H9 (cell line): ENCODE results near the gene HCAR1. TPM values are rescaled to one million over a fixed set of nuclear protein-coding genes. Genes with fewer than 3 reads are reported as not detected.
A peak's percentile ranks its signal among the peaks of the same experiment; 100 is the strongest.
"Not testable (repeated sequence)": the region's sequence is repeated elsewhere in the genome, so short reads cannot be mapped to it uniquely, and the experiment has no call there.

Experiments
- DNase-seq: peaks from one replicate; pipeline ENCODE4 v3.0.0-alpha.2; 2017
- H2AFZ ChIP-seq: one replicate; pipeline ENCODE4 v1.6.1; 2013; ENCODE audit warnings: mild to moderate bottlenecking, low read length, control low read depth, moderate library complexity
- H2AK5ac ChIP-seq: 2 replicates; pipeline ENCODE4 v1.6.1; 2013; ENCODE audit warnings: low read length, control low read depth, mixed read lengths; ENCODE audit not compliant: insufficient read length
- H2BK120ac ChIP-seq: one replicate; pipeline ENCODE4 v1.6.1; 2013; ENCODE audit warnings: low read depth, mild to moderate bottlenecking, low read length, control low read depth, inconsistent platforms; ENCODE audit not compliant: poor library complexity, severe bottlenecking
- H2BK12ac ChIP-seq: 2 replicates; pipeline ENCODE4 v1.6.1; 2013; ENCODE audit warnings: low read length, control low read depth, mixed read lengths, low read depth; ENCODE audit not compliant: insufficient read length
- H2BK15ac ChIP-seq: 2 replicates; pipeline ENCODE4 v1.6.1; 2013; ENCODE audit warnings: low read depth, low read length, control low read depth
- H2BK20ac ChIP-seq: one replicate; pipeline ENCODE4 v1.6.1; 2013; ENCODE audit warnings: low read depth, mild to moderate bottlenecking, low read length, control low read depth, inconsistent platforms; ENCODE audit not compliant: poor library complexity, severe bottlenecking
- H2BK5ac ChIP-seq: 2 replicates; pipeline ENCODE4 v1.6.1; 2013; ENCODE audit warnings: low read length, control low read depth, mixed read lengths; ENCODE audit not compliant: insufficient read length
- H3K14ac ChIP-seq: 2 replicates; pipeline ENCODE4 v1.6.1; 2013; ENCODE audit warnings: low read length, control low read depth; ENCODE audit not compliant: insufficient read depth
- H3K18ac ChIP-seq: 2 replicates; pipeline ENCODE4 v1.6.1; 2013; ENCODE audit warnings: low read depth, mild to moderate bottlenecking, mixed read lengths, low read length, control low read depth; ENCODE audit not compliant: insufficient read length
- H3K23ac ChIP-seq: 2 replicates; pipeline ENCODE4 v1.6.1; 2013; ENCODE audit warnings: low read length, control low read depth, mixed read lengths, low read depth; ENCODE audit not compliant: insufficient read length
- H3K23me2 ChIP-seq: 2 replicates; pipeline ENCODE4 v1.6.1; 2013; ENCODE audit warnings: low read depth, mild to moderate bottlenecking, mixed read lengths, low read length, control low read depth; ENCODE audit not compliant: insufficient read length, poor library complexity, severe bottlenecking
- H3K27ac ChIP-seq: 2 replicates; pipeline ENCODE4 v1.5.1; 2013; ENCODE audit warnings: low read length, control low read depth, mixed read lengths, low read depth; ENCODE audit not compliant: insufficient read length
- H3K27me3 ChIP-seq: 2 replicates; pipeline ENCODE4 v1.6.1; 2013; ENCODE audit warnings: low read length, control low read depth, inconsistent platforms; ENCODE audit not compliant: insufficient read depth
- H3K4ac ChIP-seq: 2 replicates; pipeline ENCODE4 v1.6.1; 2013; ENCODE audit warnings: low read depth, mild to moderate bottlenecking, control low read depth, inconsistent platforms, low read length, moderate library complexity
- H3K4me1 ChIP-seq: 2 replicates; pipeline ENCODE4 v1.6.1; 2013; ENCODE audit warnings: low read length, control low read depth, inconsistent platforms; ENCODE audit not compliant: insufficient read depth
- H3K4me2 ChIP-seq: 2 replicates; pipeline ENCODE4 v1.6.1; 2013; ENCODE audit warnings: low read length, control low read depth, mixed read lengths; ENCODE audit not compliant: insufficient read length, insufficient read depth
- H3K56ac ChIP-seq: 2 replicates; pipeline ENCODE4 v1.6.1; 2013; ENCODE audit warnings: low read depth, mild to moderate bottlenecking, mixed read lengths, low read length, control low read depth; ENCODE audit not compliant: insufficient read length
- H3K79me1 ChIP-seq: 2 replicates; pipeline ENCODE4 v1.6.1; 2013; ENCODE audit warnings: low read depth, mild to moderate bottlenecking, moderate library complexity, low read length, control low read depth, inconsistent platforms; ENCODE audit not compliant: insufficient read depth, poor library complexity, severe bottlenecking
- H3K79me2 ChIP-seq: 2 replicates; pipeline ENCODE4 v1.6.1; 2013; ENCODE audit warnings: low read length, control low read depth, inconsistent platforms; ENCODE audit not compliant: insufficient read depth
- H3K9ac ChIP-seq: 2 replicates; pipeline ENCODE4 v1.6.1; 2013; ENCODE audit warnings: low read length, control low read depth, mixed read lengths; ENCODE audit not compliant: insufficient read length; ENCODE audit errors: extremely low read depth
- H3K9me3 ChIP-seq: one replicate; pipeline ENCODE4 v1.6.1; 2013; ENCODE audit warnings: low read depth, low read length, inconsistent platforms; ENCODE audit not compliant: control insufficient read depth
- H3T11ph ChIP-seq: one replicate; pipeline ENCODE4 v1.6.1; 2013; ENCODE audit warnings: mild to moderate bottlenecking, low read length, control low read depth, inconsistent platforms
- H4K20me1 ChIP-seq: one replicate; pipeline ENCODE4 v1.6.1; 2013; ENCODE audit not compliant: control insufficient read depth, insufficient read length, insufficient read depth
- H4K5ac ChIP-seq: 2 replicates; pipeline ENCODE4 v1.6.1; 2013; ENCODE audit warnings: low read depth, mild to moderate bottlenecking, mixed read lengths, low read length, control low read depth; ENCODE audit not compliant: insufficient read length
- H4K8ac ChIP-seq: replicated peaks from 2 replicates; pipeline ENCODE4 v1.6.1; 2013; ENCODE audit warnings: low read length, control low read depth, mixed read lengths, low read depth; ENCODE audit not compliant: insufficient read length
- H4K91ac ChIP-seq: 2 replicates; pipeline ENCODE4 v1.6.1; 2013; ENCODE audit warnings: low read depth, mild to moderate bottlenecking, moderate library complexity, mixed read lengths, low read length, control low read depth; ENCODE audit not compliant: insufficient read length
- H3K27ac Mint-ChIP-seq, 3 experiments: 2 replicates in 2 of 3; 3 replicates in 1 of 3; pipeline ENCODE4 v1.8.0; 2020 to 2021; ENCODE audit warnings: mixed read lengths in 3 of 3, mild to moderate bottlenecking in 1 of 3, moderate library complexity in 1 of 3
- H3K27me3 Mint-ChIP-seq: 2 replicates; pipeline ENCODE4 v1.8.0; 2021; ENCODE audit warnings: low read depth, mild to moderate bottlenecking, moderate library complexity, mixed read lengths
- H3K36me3 Mint-ChIP-seq, 3 experiments: 2 replicates in 2 of 3; 3 replicates in 1 of 3; pipeline ENCODE4 v1.8.0; 2020 to 2021; ENCODE audit warnings: low read depth in 3 of 3, mixed read lengths in 3 of 3; ENCODE audit not compliant: insufficient read depth in 1 of 3
- H3K4me1 Mint-ChIP-seq, 2 experiments: 2 replicates each; pipeline ENCODE4 v1.8.0; 2020; ENCODE audit warnings: mixed read lengths in 2 of 2
- H3K4me3 Mint-ChIP-seq, 2 experiments: 2 replicates in 1 of 2; 3 replicates in 1 of 2; pipeline ENCODE4 v1.8.0; 2020 to 2021; ENCODE audit warnings: mild to moderate bottlenecking in 2 of 2, mixed read lengths in 2 of 2, moderate library complexity in 1 of 2
- H3K9me3 Mint-ChIP-seq, 2 experiments: 2 replicates in 1 of 2; 3 replicates in 1 of 2; pipeline ENCODE4 v1.8.0; 2020; ENCODE audit warnings: mild to moderate bottlenecking in 2 of 2, mixed read lengths in 2 of 2, moderate library complexity in 1 of 2
- CTCF ChIP-seq: fragments of 200-600 bp; sonication (generic); conservative IDR thresholded peaks from 3 replicates; pipeline ENCODE4 v1.8.0; 2021; ENCODE audit warnings: antibody characterized with exemption, mild to moderate bottlenecking
- WGBS: extraction: QIAGEN DNeasy Blood & Tissue Kit; methylation state at CpG from one replicate; pipeline ENCODE4 v1.1.7; 2013; ENCODE audit warnings: missing lambda C conversion rate, low lambda C conversion rate, mixed read lengths; ENCODE audit not compliant: insufficient read length; ENCODE audit errors: extremely low coverage; 5-methylcytosine and 5-hydroxymethylcytosine counted together
- total RNA-seq: library from RNA; stranded (reverse); gene quantifications from 2 replicates; pipeline ENCODE4 v1.2.1, GENCODE V29; 2021

HCAR1 gene
- total RNA-seq, 1 experiment from 2014 or later: 0.07 TPM

GRCh38 chr12:122681814-122682213 is 48.8 kb downstream of the HCAR1 start:
- H3K27me3 Mint-ChIP-seq: no peaks in the 10 kb centered on the region; the same call in 1 of the 2 replicates
- H4K8ac ChIP-seq: no peak overlapping the region
- H3K27me3 ChIP-seq: no peaks in the 10 kb centered on the region
- H3K23me2 ChIP-seq: no peaks in the 10 kb centered on the region
- no peak overlapping the region for H2BK12ac ChIP-seq
- no CpG with 5 or more reads among the region's 4 CpGs for WGBS
- no peak overlapping the region for H2AK5ac ChIP-seq
- H3K27ac Mint-ChIP-seq: no peak overlapping the region
- no peak for TF ChIP-seq CTCF
- no peaks in the 10 kb centered on the region for H3K9me3 ChIP-seq
- H3K36me3 Mint-ChIP-seq: peaks cover 0 to 5% (median 0%) of the 10 kb centered on the region in 3 experiments; a peak in 2 of 7 replicates
- H3T11ph ChIP-seq: no peak overlapping the region
- DNase-seq: no peak
- H3K23ac ChIP-seq: no peak overlapping the region
- H3K4me3 Mint-ChIP-seq: no peak overlapping the region
- no peak overlapping the region for H4K91ac ChIP-seq
- H3K4me1 Mint-ChIP-seq: peaks cover 0 to 7% of the 10 kb centered on the region in 2 experiments; a peak in 3 of 4 replicates
- no peaks in the 10 kb centered on the region for H3K79me2 ChIP-seq
- H3K14ac ChIP-seq: no peak overlapping the region
- H3K27ac ChIP-seq: no peak overlapping the region
- no peaks in the 10 kb centered on the region for H4K20me1 ChIP-seq
- H3K4me1 ChIP-seq: no peaks in the 10 kb centered on the region; the same call in 1 of the 2 replicates
- no peak overlapping the region for H2BK20ac ChIP-seq
- no peak overlapping the region for H3K4ac ChIP-seq
- no peaks in the 10 kb centered on the region for H3K79me1 ChIP-seq
- H3K4me2 ChIP-seq: no peak overlapping the region
- H3K9ac ChIP-seq: no peak overlapping the region
- H2BK120ac ChIP-seq: no peak overlapping the region
- H2BK15ac ChIP-seq: no peak overlapping the region
- H2AFZ ChIP-seq: no peak overlapping the region
- no peak overlapping the region for H3K56ac ChIP-seq
- H2BK5ac ChIP-seq: no peak overlapping the region
- H3K18ac ChIP-seq: no peak overlapping the region
- peak overlapping the region; percentile 42 for H4K5ac ChIP-seq
- peaks cover 2 to 4% of the 10 kb centered on the region in 2 experiments; a peak in 3 of 5 replicates for H3K9me3 Mint-ChIP-seq

- not testable (repeated sequence) for H3K4me3 Mint-ChIP-seq, H3K4me2 ChIP-seq, H3K23me2 ChIP-seq, H3K27me3 Mint-ChIP-seq, H3K27me3 ChIP-seq, H4K20me1 ChIP-seq, H3K27ac ChIP-seq, H3K27ac Mint-ChIP-seq, H2BK5ac ChIP-seq, H3K36me3 Mint-ChIP-seq, H4K8ac ChIP-seq, H3K23ac ChIP-seq, H3T11ph ChIP-seq, H3K9me3 ChIP-seq, H3K4me1 Mint-ChIP-seq, H4K5ac ChIP-seq, H3K9me3 Mint-ChIP-seq, H4K91ac ChIP-seq, H3K79me2 ChIP-seq, H2AFZ ChIP-seq, H3K9ac ChIP-seq, H3K79me1 ChIP-seq, H3K56ac ChIP-seq, H2AK5ac ChIP-seq, H2BK15ac ChIP-seq, H2BK12ac ChIP-seq, H2BK120ac ChIP-seq, H3K4ac ChIP-seq, H2BK20ac ChIP-seq, H3K14ac ChIP-seq, H3K4me1 ChIP-seq, H3K18ac ChIP-seq, DNase-seq
- no CpG with 5 or more reads among the region's 6 CpGs for WGBS
Measured at GRCh38 chr12:122680989-122681388, 49.7 kb downstream of the HCAR1 start.
